Gastroesophageal sphincter (tissue), 3 donors: ENCODE measurements around the gene PSORS1C2.
A peak's percentile ranks its signal among the peaks of the same experiment; 100 is the strongest.

ENCODE experiments used
- CTCF ChIP-seq, 4 experiments: fragments of 200-600 bp in 2 of 4; fragments of 450-650 bp in 2 of 4; sonication (generic) in 1 of 4; IDR thresholded peaks; one replicate each; pipeline ENCODE4 v1.5.1; 2017 to 2019; ENCODE audit warnings: antibody characterized with exemption in 4 of 4, mild to moderate bottlenecking in 2 of 4, moderate library complexity in 2 of 4
- POLR2A ChIP-seq, 2 donors: fragments of 450-650 bp; IDR thresholded peaks; one replicate each; pipeline ENCODE4 v1.6.1; 2017; ENCODE audit warnings: antibody characterized with exemption in 2 of 2, mild to moderate bottlenecking in 2 of 2, moderate library complexity in 1 of 2

DNA sequence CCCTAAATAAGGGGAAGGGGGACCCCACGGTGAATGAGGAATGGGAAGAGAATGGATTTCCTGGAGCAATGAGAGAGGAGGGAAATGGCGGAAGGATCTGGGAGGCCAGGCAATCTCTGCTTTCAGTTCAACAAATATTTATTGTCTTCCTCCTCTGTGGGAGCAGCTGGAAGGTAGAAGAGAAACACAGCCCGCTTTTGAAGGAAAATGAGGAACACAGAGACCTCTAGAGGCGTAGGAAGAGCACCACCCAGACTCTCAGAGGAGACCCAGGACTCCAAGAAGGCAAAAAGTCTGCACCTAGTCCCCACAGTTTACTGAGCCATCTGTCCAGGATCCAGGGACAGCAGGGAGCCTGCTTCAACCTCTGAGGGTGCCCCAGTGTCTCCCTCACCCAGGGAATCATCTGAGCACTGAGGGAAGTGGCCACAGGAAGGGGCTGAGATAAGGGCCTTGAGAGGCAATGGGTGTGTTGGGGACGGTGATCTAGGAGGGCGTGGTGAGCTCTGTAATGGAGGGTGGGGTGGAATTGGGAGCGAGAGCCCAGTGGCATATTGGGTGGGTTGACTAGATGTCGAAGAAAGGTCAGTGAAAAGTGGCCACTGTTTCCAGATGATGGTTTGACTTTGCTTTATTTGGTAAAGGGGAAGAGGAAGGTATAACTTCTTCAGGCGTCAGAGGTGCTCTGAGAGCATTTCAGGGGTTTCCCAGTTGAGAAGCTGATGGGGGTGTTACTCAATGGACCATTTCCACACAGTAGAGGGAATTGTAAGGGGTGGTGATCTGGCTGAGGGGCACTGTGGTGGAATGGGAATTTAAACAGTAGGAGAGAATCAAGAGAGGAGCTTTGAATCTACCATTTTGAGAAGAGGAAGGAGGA, 23.7 kb downstream of the PSORS1C2 start:
- TF ChIP-seq CTCF (IDR thresholded peaks at IDR 0.05) (peak in 2 of 4 experiments; percentile 10 to 18), POLR2A (IDR thresholded peaks at IDR 0.05) (no peak)
